HG02642 (cell line): ENCODE measurements around the gene IGFALS.
A peak's percentile ranks its signal among the peaks of the same experiment; 100 is the strongest.

Experiments used
- ATAC-seq: cut with Tn5 transposase; IDR thresholded peaks from one replicate; pipeline ENCODE4 v1.9.1; 2021; ENCODE audit warnings: mild to moderate bottlenecking; ENCODE audit not compliant: unreplicated experiment, poor library complexity

IGFALS gene

DNA sequence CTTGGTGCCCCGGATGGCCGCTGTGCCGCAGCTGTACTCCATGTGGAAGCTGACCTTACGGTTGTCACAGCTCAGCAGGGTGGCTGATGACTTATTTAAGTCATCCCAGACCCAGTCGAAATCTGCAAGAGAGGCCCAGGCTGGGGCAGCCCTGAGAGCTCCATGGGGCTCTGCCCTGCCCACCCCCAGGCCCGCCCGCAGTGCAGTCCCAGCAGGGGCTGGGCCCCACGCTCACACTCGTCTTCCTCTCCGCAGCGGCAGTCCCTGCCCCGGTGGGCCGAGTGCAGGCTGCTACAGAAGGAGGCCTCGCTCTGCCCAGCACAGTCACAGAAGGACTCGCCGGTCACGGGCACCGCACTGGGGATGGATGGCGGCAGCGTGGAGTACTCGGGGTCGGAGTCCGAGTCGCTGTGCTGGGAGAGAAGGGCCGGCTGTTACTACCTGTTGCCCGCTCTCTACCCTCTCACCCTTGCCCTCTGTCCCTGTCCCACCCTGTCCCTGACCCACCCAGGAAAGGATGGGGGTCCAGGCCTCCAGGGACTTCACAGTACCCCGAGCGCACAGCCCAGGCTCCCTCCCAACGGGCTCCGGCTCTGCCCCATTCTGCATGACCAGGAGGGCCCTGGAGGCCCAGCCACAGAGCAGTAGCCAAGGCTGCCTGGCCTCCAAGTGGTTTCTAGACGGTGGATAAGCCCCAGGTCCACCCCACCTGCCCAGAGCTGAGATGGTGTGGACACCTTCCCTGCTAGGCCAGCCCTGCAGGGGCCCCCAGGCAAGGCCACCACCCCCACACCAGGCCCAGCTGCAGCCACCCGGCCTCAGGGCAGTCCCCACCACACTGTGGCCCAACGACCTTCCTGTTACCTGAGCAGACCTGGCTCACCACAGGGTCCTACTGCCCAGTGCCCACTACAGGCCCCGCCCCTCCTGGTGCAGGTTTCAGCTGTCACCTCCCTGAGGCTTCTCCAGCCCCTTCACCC, 15.0 kb downstream of the IGFALS start:
- no peak for ATAC-seq

DNA sequence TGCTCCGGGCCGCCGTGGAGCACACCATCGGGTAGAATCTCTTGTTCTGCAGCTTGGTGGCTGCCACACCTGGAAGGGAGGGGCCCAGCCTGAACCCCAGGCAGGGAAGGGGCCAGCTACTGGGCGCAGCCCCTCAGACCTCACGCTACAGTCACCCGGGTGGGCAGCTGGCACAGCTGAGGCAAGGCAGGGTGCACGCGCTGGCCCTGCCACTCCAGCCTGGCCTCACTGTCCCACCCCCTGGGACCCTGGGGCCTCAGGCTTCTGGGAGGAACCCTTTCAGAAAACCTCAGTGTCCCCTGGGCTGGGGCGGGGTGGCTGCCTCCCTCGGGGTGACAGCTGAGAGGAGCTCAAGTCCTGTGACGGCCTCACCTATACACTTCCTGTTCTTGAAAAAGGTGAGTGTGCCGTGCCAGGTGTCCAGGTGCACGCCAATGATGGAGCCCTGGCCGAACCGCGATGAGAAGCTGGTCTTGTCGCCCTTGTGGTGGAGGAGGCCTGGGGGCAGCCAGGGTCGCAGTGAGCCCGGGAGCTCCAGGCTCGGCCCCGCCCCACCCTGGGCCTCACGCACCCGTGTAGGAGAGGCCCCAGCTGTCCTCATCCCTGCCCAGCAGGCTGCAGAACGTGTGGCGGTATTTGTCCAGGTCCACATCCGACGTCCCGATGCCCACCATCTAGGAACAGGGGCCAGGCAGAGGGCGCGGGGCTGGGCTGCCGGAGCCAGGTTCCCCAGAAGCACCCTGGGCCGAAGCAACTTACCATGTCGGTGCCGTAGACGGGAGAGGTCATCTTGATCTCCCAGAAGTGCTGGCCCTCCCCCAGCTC, 15.9 kb downstream of the IGFALS start:
- ATAC-seq = no peak

DNA sequence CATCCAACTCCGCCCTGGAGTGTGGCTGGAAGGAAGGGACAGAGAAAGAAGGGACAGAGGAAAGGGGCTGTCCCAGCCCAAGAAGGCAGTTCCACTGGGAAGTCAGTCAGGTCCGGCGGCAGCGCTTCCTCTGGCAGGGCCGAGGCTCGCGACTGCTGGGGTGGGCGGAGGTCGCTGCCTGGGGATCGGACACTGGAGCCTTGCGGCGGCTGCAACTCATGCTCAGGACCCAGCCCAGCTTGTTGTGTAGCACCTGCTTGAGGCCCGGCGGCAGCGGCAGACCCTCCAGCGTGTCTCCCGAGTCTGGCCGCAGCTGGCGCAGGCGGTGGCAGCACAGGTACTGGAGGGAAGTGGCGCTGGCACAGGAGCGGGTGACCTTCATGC, 16.5 kb downstream of the IGFALS start:
- no peak for ATAC-seq

DNA sequence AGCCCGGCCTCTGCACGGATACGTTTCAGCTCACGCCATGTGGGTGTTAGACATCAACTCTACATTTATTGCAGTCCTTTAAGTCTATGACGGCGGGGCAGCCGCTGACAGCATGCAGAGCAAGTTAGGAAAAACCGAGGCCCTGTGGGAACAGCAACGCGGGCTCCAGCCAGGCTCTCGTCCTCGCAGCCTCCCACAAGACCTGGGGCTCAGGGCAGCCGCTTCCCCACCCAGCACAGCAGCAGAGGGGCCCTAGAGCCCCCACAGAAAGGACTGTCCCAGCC, 16.9 kb downstream of the IGFALS start:
- ATAC-seq = no peak

DNA sequence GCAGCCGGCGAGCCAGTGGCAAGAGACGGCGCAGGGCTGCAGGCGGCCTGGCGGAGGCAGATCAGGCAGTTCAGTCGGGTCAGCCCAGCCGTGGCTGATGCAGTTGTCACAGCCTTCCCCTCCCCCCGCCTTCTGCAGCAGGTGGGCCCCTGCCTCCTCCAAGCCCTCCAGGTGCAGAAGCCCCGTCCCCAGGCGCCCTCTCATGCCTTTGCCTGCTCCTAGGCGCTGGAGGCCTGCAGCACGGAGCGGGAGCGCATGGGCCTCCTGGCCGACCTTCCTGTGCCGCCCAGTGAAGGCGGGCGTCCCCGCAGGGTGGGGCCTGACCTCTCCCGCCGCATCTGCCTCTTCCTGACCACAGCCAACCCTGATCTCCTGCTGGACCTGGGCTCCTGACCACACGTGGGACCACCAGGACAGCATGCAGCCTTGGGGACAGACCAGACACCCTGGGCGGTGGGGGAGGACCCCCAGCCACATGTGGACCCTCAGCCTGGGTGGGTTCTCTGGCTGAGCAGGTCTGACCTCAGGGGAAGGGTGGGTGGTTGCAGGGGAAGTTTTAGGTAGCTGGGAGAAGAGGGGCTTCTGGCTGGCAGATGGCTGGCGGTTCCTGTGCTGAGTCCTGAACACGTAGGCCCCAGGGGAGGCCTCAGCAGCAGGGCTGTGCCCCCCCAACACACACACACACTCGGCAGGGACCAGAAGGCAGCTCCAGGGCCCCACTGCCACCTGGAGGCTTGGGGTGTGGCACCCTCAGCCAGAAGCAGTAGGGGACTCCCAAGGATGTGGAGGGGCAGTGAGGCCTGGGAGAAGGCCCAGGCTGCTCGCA, 17.4 kb downstream of the IGFALS start:
- no peak for ATAC-seq

DNA sequence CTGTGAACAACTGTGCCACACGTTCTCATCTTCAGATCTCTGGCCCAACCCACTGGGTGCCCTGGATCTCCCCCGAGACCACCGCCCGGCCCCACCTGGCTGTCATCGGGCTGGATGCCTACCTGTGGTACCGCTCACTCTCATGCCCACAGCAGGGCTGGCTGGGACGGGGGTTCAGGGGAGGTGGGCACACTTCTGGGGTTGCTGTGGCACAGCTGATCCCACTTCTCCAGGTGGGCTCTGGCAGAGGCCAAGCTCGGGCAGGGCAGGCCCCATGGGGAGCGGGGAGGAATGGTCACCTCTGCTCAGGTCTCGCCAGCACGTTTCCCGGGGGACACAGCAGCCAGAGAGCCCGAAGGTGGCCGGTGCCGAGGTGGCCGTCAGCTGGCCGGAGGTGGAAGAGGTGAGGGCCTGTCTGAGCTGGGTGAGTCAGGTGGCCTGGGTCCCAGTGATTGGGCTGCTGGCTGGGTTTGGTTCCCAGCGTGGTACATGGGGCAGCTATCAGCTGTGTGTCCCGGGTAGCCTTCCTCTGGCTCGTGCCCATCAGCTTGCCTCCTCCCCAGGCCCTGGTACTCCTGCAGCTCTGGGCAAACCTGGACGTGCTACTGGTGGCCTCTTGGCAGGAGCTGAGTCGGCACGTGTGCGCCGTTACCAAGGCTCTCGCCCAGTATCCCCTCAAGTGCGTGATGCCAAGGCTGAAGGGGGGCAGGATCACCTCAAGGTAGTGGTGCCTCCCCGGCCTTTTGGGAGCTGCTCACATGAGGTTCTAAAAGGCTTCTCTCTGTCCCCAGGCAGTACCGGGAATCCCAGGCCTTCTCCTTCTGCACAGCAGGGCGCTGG, 18.3 kb downstream of the IGFALS start:
- ATAC-seq = no peak

DNA sequence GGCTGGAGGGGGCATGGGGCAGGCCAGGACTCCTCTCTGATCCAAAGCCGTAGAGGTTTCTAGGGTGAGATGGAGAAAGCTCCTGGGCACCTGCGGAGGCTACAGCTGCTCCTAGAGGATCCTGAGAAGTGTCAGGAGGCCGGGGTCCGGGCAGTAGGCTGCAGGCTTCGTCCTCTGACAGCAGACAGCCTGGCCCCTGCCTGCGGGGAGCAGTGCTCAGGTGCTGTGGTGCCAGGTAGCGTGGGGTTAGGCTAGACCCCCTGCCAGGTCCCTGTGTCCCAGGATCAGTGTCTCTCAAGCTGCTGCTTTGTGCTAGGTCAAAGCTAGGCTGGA, 19.1 kb downstream of the IGFALS start:
- ATAC-seq = no peak

DNA sequence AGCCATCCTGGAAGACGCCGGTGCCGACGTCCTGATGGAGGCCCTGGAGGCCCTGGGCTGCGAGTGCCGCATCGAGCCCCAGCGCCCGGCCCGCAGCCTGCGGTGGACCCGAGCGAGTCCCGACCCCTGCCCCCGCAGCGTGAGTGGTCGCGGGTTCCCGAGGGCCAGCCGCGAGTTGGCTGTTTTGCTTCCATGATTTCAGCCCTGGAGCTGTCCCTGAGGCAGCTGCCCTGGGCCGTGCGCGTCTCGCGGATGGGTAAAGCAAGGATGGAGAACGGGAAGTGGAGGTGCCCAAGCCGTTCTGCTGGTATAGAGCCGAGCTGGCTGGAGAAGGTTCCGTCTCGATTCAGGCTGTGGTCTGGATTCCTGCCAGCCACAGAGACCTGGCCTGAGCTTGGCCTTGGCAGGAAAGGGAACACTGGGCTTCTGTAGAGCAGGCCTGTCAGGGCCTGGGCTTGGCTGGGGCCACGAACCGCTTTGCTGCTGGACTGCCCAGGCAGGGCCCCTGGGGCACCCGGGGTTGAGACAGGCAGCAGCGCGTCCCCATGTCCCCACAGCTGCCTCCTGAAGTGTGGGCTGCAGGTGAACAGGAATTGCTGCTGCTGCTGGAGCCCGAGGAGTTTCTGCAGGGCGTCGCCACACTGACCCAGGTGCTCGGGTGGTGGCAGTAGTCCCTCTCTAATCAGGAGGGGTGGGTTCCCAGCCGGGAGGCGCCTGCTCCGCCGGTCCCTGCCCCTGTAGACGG, 19.6 kb downstream of the IGFALS start:
- no peak for ATAC-seq

DNA sequence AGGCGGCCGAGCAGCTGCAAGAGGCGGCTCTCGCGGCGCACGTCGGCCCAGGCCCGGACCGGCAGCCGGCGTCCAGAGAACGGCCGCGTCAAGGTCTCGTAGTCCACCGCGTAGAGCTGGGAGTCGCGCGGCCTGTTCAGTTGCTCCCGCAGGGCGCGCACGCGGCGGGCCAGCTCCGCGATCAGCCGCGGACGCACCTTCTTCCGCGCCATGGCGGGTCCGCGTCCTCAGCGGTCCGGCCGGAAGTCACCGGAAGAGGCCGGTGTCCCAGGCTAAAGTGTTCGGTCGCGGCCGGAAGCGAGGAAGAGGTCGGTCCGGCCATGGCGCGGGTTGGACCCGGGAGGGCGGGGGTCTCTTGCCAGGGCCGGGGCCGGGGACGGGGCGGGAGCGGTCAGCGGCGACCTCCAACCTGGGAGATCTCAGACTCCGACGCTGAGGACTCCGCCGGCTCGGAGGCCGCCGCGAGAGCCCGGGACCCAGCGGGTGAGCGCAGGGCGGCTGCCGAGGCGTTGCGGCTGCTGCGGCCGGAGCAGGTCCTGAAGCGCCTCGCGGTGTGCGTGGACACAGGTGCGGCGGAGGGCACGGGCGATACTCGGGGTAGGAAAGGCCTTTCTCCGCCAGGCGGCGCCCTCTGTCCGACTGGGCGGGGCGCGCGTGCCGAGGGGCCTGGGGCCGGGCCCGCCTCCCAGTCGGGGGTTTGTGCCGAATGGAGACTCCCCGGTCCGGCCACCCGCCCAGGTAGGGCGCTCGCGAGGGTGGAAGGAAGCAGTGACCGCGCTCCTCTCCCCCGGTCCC, 20.4 kb downstream of the IGFALS start, which contains the start of gene MRPS34:
Gene MRPS34, minus strand, starts transcription at position 227 of the 795 bp plus-strand sequence. Its CDS starts 15 bp downstream, at position 212.
- peak; percentile 48 for ATAC-seq

DNA sequence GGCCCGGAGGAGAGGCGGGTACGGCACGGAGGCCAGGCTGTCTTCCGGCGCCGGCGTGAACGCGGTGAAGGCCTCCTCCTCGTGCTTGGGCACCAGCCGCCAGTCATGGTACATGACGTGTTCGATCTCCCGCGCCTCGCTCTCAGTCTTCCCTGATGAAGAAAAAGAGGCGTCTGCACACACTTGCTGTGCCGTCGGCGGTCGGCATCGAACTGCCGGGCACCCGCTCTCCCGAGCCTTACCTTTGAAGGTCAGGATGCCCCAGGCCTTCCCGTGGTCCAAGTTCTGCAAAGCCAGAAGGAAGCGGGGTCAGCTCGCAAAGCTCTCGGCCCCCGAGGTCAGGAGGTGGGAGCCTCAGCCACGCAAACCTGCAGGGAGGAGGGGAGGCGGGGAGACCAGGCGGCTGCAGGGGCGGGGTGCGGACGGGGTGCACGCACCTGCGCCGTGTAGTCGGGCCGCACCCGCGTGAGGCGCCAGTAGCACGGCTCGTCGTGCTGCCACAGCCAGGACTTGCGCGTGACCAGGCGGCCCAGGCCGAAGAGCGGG, 21.1 kb downstream of the IGFALS start, which contains the start of gene EME2:
Gene EME2, plus strand, starts transcription at position 449 of the 546 bp plus-strand sequence. CDS start 418 bp downstream, outside the sequence.
- peak; percentile 9 for ATAC-seq

DNA sequence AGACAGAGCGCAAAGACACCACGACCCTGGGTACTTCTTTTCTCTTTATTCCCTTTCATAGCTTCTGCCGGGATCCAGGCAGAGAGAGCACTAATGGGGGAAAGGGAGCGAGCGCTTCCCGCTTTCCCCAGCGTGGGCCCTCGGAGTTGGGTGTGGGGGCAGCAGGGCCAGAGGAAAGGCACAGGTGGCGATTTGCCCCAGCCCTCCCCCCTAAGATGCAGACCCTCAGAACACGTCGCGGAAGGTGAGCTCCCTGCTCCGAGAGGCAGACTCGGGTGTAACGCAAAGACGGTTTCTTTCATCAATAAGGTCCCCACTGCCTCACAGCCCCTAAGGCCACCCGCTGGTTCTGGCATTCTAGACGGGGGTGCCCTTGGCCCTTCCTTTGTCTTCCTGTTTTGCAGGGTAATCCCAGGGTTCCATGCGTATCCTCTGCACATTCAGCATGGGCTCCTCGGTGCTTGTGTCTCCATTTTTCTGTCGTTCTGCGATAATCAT, 21.6 kb downstream of the IGFALS start:
- ATAC-seq = no peak

DNA sequence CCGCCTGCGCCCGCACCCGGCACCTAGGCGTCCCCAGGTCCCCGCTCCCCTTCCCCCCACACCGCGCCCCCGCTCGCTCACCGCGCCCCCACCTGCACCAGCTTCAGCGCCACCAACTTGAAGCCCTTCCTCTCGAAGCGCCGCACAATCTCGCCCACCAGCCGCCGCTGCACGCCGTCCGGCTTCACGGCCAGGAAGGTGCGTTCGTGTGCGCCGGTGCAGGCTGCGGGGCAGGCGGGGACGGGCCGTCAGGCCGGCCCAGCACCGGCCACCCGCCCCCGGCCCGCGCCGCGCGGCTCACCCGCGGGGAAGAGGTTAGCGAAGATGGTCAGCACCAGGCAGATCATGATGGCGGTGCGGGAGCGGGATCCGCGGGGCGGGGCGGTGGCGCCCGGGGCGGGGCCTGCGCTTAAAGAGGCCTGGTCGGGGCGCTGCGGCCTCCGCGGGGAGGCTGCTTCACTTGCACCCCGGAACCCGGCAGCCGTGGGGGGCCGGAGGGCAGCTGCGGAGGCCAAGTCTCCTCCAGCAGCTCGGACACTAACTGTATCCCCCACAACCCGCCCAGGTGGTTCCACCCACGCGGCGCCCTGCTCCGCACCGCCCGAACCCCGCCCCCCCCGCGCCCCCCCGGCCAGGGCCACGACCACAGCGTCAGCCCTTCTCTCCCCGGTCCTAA, 22.2 kb downstream of the IGFALS start, which contains the start of gene NME3:
Gene NME3, minus strand, starts transcription at position 356 of the 676 bp plus-strand sequence. Its CDS starts 9 bp downstream, at position 347.
- peak; percentile 32 for ATAC-seq

DNA sequence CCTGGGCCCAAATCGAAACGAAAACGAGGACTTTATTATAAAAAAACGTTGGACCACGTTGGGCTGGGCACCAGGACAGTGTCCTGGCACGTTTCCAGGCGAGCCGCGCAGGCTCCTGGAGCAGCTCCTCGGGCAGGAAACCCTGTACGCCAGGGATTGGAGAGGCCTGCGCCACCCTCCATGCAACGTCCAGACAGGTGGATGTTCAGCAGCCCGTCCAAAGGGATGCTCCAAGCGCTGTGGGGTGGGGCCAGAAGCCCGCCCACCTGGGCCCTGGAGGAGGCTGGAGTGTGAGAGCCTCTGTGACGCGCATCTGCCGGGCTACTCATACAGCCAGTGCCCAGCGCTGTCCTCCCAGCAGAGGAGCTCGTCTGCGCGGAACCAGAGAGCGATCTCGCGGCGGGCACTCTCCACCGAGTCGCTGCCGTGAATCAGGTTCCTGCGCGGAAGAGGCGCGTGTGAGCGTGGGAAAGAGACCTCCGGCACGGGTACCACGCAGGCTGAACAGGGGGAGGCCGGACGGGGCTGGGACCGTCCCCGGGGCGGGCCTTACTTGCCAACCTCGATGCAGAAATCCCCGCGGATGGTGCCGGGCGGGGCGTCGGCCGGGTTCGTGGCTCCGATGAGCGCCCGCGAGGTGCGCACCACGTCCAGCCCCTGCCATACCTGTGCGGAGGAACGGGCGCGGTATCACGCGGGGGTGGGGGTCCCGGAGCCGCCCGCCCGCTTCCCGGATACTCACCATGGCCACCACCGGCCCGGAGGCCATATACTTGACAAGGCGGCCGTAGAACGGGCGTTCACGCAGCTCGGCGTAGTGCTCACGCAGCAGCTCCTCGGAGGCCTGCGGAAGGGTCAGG, 22.9 kb downstream of the IGFALS start:
- ATAC-seq = no peak

DNA sequence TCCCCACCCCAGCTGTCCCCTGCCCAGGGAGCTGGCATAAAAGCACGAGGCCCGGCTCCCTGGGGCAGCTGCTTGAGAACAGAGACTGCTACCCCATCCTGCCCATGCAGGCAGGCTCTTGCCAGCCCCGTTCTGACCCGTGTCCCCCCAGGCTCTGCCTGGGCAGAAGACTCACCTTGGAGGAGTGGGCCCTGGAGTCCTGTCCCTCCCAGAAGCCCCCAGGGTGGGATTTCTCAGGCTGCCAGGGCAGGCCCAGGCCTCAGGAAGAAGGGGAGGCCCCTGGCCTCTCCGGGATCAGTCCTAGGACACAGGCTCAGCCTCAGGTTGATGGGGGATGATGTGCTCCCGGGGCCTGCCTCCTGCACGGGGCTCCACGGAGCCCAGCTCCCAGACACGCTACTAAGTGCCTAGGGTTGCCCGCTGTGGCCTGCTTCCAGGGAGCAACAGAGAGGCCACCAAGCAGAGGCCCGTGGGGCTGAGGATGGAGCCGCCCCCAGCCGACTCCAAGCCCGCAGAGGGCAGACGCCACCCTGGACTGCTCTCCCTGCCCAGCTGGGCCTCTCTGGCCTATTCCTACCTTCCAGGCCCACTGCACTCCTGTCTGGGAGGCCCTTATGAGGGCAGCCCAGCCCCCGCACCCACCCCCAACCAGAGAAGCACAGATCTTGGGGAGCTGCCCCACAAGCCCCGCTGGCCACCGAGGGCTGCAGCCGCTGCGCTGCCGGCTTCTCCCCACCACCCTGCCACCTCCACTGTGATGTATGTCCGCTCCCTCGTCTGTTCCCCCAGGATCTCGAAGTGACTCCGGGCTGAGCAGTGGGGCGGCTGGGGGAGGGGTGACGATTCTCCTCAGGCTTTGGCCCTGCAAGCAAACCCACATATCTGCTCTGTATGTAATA, 23.9 kb downstream of the IGFALS start:
- ATAC-seq = no peak

DNA sequence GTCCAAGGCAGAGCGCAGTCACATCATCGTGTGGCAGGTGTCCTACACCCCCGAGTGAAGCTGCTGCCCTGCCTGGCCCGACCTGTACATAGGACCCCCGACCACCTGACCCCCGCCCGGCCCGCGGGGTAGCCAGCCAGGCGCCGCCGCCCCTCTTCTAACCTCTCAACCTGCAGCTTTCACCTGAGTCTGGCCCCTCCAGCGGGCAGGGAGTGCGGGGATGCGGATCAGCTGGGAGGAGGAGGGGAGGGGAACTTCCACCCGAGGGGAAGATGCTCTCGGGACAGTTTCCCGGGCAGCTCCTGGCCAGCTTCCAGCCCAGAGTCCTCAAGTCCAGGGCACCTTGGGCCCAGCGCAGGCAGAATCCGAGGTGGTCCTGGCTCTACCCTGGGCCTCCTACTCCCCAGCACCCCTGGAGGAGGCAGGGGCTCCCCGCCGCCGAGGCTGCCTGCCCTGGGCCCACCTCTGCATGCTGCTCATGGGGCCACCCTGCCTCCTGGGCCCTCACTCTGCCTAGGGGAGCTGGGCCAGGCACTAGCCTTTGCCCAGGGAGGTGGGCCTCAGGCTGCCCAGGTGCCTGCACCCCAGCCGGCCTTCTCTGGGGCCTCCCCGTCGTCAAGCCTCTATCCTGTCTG, 24.6 kb downstream of the IGFALS start:
- no peak for ATAC-seq
